ENCODE data around the gene ATP2A3. TPM values are rescaled to one million over a fixed set of nuclear protein-coding genes. Genes with fewer than 3 reads are reported as not detected.
A peak's percentile ranks its signal among the peaks of the same experiment; 100 is the strongest.

ATP2A3 gene
- total and polyA plus RNA-seq, 2 donors (not counting 3 experiments of a cell fraction or from before 2014, with no cell fraction given): 0.37 to 0.55 TPM

DNA sequence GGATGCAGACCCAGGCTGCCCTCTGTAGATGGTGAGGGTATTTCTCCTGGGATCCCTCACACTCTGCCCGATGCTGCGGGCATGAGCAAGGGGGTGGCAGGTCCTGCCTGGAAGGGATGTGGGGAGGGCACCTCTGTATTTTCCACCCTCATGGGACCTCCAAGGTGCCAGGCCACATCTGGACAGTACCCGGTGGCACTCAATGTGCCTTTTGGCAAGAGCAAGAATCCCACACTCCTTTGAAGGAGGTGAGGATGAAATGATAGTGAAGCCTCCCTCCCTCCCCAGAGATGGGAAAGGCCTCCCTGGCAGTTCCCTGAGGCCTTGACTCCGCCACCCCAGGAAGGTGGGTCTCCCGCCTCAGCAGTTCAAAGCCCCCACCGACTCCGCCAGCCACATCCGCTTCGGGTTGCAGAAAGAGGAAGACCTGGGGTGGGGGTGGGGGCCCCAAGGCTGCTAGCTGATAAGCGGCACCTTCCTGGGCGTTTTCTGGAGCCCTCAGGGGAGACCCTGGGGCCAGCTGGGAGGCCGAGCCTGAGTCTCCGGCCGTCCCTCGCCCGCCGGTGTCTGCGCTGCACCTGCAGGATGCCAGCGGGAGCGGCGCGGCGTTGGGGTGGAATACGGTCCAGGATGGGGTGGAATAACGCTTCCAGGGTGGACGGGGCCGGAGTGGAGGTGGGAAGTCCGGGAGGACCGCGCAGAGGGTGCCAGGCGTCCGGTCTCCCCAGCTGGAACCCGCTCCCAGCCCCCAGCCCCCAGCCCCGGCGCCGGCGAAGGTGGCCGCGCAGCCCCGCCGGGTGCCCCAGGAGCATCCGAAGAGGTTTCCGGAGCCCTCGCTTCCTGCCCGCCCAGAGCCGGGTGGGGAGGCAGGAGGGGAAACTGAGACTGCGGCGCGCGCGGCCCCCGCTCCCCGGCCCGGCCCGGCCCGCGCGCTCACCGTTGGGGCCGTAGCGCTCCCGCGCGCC, 718 bp downstream of the ATP2A3 start:
- dilution Hi-C loops (cut with MboI; ENCODE audit: extremely low pct_ligation_motif_present, low sequenced_read_pairs): no loop called here
- peaks cover 20 to 27% of the 10 kb centered on the region in 2 experiments for H3K27me3 ChIP-seq (ENCODE audit: control insufficient read depth in 2 of 2, insufficient read depth in 2 of 2, low read length in 2 of 2)
- H3K36me3 ChIP-seq (ENCODE audit: control insufficient read depth in 2 of 2, extremely low read depth in 1 of 2, insufficient read depth in 2 of 2, low read length in 2 of 2): no peaks in the 10 kb centered on the region
- no peaks in the 10 kb centered on the region for H3K79me2 ChIP-seq (ENCODE audit: control insufficient read depth, insufficient read depth, low read length)
- ChIA-PET POLR2A (no interaction called here), CTCF (interaction anchor here (1.4 kb wide), 1 partner anchor 50 kb away, joined by 4 read pairs; no protein-coding TSS in a partner anchor)
- no peak overlapping the region for H3K9ac ChIP-seq (replicated peaks; ENCODE audit: extremely low read depth, insufficient read depth, low read length)
- H3K4me3 ChIP-seq (replicated peaks in 1 of 3; ENCODE audit: insufficient read depth in 1 of 3, low read depth in 1 of 3, low read length in 3 of 3): no peak overlapping the region
- intact Hi-C loops (cut with micrococcal nuclease): loop anchor here (1.0 to 2.0 kb wide), 2 partner anchors 10 to 41 kb away; no protein-coding TSS in a partner anchor
- BruUV-seq (replicated peaks): no TSS peak
- DNase-seq (ENCODE audit: low read depth, low spot score): no peak
- no peaks in the 10 kb centered on the region for H4K20me1 ChIP-seq (replicated peaks; ENCODE audit: control insufficient read depth, extremely low read depth, insufficient read depth, low read length)
- peak overlapping the region; percentile 57 for H3K4me2 ChIP-seq (ENCODE audit: insufficient read depth, low read length)
- H2AFZ ChIP-seq (ENCODE audit: low read depth, low read length): peak overlapping the region; percentile 44
- no peaks in the 10 kb centered on the region for H3K9me1 ChIP-seq (replicated peaks; ENCODE audit: control insufficient read depth, extremely low read depth, insufficient read depth, low read length)
- no peak for FAIRE-seq
- no peak overlapping the region for H3K27ac ChIP-seq (ENCODE audit: insufficient read depth, low read depth, low read length)
- H3K4me1 ChIP-seq (ENCODE audit: control insufficient read depth, extremely low read depth, insufficient read depth, low read length): peaks cover 8% of the 10 kb centered on the region
- peak; percentile 93 for TF ChIP-seq EZH2 (IDR thresholded peaks at IDR 0.05; ENCODE audit: borderline replicate concordance, low read depth, low read length, severe bottlenecking)
- no peak for TF ChIP-seq JUN (IDR thresholded peaks at IDR 0.05; ENCODE audit: borderline replicate concordance, insufficient read depth, insufficient read length, low read depth)
- TF ChIP-seq, protein P1, sequence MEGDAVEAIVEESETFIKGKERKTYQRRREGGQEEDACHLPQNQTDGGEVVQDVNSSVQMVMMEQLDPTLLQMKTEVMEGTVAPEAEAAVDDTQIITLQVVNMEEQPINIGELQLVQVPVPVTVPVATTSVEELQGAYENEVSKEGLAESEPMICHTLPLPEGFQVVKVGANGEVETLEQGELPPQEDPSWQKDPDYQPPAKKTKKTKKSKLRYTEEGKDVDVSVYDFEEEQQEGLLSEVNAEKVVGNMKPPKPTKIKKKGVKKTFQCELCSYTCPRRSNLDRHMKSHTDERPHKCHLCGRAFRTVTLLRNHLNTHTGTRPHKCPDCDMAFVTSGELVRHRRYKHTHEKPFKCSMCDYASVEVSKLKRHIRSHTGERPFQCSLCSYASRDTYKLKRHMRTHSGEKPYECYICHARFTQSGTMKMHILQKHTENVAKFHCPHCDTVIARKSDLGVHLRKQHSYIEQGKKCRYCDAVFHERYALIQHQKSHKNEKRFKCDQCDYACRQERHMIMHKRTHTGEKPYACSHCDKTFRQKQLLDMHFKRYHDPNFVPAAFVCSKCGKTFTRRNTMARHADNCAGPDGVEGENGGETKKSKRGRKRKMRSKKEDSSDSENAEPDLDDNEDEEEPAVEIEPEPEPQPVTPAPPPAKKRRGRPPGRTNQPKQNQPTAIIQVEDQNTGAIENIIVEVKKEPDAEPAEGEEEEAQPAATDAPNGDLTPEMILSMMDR (IDR thresholded peaks at IDR 0.05; ENCODE audit: extremely low read depth in 1 of 2, insufficient read depth in 1 of 2, low read depth in 1 of 2, low read length in 2 of 2): no peak
- TF ChIP-seq MYC (IDR thresholded peaks at IDR 0.05; ENCODE audit: low read depth, low read length): no peak
- TF ChIP-seq, protein P2, sequence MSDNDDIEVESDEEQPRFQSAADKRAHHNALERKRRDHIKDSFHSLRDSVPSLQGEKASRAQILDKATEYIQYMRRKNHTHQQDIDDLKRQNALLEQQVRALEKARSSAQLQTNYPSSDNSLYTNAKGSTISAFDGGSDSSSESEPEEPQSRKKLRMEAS (IDR thresholded peaks at IDR 0.05; ENCODE audit: insufficient read depth, insufficient read length): no peak
- no peaks in the 10 kb centered on the region for H3K9me3 ChIP-seq (replicated peaks; ENCODE audit: control insufficient read depth, insufficient read depth, low read length)
